HG02970 (cell line): ENCODE measurements around the gene ADCK2.
"Not testable (repeated sequence)": the region's sequence is repeated elsewhere in the genome, so short reads cannot be mapped to it uniquely, and the experiment has no call there.

Source experiments
- ATAC-seq: cut with Tn5 transposase; IDR thresholded peaks from one replicate; pipeline ENCODE4 v1.9.1; 2021; ENCODE audit warnings: mild to moderate bottlenecking, moderate library complexity, moderate number of reproducible peaks; ENCODE audit not compliant: unreplicated experiment, low FRiP score

The ADCK2 gene

DNA sequence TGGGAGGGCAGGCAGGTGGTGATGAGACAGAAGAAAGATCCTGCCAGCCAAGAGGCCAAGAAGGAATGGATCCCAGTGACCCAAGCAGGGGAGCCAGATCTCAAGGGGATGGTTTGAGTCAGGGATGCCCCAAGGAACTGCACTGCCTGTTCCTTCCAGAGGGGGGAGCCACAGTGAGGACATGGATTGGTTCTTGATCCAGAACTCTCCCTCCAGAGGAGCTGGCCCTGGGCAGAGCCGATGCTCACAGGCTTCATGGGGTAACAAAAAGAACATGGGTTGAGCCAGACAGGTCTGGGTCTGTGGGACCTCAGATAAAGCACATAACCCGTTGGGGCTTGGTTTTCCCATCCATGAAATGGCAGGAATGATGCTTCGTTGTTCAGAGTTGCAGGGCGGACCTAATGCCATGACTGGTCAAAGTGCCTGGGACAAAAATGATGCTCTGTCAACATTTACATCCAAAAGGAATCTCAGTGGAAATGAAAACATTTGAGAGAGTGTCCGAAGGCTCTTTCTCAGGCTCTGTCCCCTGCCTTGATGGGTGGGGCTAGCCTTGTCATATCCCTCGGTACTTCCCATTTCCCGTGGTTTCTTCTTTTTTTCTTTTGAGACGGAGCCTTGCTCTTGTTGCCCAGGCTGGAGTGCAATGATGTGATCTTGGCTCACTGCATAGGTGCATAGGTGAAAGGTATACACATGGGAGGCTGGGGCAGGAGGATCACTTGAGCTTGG, 27.4 kb upstream of the ADCK2 start:
- ATAC-seq, result no peak

DNA sequence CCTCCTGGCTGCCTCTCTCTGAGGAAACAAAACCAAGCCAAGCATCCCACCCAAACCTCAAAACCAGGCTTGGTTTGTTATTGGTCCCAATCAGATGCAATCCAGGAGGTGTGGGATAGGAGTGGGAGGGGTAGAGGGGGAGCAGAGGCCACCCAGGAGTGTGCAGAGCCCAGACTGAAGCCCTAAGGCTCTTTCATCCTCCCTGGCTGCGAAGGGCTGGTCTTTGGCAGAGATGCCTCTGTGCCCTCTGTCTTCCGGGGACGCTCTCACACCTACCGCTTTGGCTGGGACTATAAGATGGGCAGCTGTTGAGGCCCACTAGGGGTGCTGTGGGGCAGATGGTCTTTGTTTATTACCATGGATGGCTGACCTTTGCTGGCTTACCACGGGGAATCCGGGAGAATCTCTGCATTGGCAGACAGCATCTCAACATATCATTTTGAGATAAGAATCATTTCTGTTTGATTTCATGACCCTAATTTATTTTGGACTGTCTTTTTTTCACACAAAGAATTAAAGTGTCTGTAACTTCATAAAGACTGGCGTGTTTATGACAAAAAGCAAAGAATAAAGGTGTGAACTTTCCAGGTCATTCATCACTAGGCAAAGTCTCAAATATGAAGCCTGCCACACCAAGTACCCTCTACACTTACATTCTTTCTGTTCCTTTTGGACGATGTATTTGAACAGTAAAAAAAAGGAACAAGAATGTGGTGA, 25.7 kb upstream of the ADCK2 start:
- no peak for ATAC-seq

DNA sequence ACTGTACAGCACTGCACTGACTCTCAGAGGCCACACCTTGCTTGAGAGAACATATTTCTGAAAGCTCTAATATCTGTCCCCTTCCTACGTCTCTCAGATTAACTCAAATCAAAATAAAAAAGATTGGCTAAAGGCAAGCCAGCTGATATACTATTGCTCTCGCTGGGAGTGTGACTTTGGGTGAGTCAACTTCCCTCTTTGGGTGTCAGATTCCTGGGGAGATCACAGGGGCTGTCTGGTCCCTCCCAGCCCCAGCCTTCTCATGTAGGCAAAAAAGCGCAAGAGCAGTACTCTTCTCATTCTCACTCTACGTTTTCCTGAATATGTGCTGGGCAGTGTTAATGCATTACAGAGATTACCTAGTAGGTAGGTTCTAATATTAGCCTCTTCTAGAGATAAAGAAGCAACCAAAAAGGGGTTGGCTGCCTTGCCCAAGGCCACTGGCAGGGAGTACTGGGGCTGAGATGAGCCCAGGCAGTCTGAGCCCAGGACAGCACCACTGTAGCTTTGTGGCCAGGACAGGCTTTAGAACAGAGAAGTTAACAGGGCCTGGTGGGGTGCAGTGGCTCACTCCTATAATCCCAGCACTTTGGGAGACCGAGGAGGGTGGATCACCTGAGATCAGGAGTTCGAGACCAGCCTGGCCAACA, 23.1 kb upstream of the ADCK2 start:
- no peak for ATAC-seq

DNA sequence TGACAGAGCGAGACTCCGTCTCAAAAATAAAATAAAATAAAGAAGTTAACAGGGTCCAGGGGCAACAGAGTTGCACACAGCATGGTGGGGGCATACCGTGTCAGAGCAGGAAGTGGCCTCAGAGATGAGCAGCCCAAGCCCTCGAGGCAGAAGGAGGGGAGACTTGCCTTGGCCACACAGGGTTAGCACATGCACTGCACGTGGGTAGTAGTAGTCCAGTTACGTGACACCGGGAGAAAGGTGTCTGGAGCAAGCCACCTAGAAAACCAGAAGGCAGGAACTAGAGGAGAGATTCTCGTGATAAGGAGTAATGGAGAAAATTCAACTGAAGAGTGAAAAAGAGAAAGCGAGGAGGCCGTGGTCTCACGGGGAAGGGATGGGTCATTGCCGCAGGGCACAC, 22.4 kb upstream of the ADCK2 start:
- no peak for ATAC-seq

DNA sequence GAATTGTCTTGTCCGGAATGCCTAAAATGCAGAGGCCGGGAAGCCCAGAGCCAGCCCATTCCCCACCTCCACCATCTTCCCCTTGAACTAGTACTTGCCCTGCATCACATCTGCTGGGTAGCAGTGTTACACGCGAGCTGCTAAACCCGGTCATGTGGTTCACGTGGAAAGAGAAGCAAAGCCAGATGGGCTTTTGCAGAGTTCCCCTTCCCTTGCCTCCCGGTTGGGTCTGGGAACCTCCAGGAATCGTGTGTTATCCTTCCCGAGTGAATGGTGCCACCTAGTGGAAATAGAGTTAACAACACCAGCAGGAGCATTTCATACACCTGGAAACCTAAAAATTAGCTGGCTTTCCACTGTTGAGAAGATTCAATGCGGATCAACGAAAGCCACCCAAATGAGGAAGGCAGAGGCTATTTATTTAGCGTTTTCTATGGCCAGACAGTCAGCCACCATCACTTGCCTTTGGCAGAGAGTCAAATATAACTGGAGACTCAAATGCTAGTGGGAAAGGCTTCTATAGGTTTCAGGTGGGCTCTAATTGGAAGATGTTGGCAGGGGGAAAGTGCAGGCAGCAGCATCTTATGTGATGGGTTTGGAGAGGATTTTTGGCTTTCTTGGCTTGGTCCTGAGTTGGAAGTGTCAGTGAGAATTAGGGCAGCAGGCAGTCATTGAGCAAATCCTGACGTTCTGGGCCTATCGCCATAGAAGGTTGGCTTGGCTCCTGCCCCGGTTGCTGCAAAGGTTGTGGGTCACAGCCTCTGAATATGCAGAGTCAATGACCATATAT, 19.2 kb upstream of the ADCK2 start:
- no peak for ATAC-seq

DNA sequence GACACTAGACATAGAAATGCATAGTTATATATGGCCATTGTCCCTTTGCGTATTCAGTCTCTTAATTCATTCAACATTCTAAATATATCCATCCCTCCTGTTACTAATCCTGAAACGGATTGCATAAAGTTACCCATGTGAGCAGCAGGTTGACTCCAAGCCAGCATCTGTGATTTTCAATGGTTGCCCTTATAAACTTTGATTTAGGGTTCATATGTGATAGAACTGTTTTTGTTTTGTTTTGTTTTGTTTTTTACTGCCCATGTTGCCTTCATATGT, 18.7 kb upstream of the ADCK2 start:
- no peak for ATAC-seq

DNA sequence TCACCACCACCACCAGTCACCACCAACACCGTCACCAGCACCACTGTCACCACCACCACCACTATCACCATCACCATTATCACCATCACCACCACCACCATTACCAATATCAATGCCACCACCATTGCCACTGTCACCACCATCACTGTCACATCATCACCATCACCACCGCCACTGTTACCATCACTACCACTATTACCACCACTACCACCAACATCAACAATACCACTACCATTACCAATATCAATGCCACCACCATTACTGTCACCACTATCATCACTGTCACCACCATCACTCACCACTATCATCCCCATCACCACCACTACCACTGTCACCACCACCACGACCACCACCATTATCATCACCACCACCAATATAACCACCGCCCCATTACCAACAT, 18.1 kb upstream of the ADCK2 start:
- no peak for ATAC-seq

DNA sequence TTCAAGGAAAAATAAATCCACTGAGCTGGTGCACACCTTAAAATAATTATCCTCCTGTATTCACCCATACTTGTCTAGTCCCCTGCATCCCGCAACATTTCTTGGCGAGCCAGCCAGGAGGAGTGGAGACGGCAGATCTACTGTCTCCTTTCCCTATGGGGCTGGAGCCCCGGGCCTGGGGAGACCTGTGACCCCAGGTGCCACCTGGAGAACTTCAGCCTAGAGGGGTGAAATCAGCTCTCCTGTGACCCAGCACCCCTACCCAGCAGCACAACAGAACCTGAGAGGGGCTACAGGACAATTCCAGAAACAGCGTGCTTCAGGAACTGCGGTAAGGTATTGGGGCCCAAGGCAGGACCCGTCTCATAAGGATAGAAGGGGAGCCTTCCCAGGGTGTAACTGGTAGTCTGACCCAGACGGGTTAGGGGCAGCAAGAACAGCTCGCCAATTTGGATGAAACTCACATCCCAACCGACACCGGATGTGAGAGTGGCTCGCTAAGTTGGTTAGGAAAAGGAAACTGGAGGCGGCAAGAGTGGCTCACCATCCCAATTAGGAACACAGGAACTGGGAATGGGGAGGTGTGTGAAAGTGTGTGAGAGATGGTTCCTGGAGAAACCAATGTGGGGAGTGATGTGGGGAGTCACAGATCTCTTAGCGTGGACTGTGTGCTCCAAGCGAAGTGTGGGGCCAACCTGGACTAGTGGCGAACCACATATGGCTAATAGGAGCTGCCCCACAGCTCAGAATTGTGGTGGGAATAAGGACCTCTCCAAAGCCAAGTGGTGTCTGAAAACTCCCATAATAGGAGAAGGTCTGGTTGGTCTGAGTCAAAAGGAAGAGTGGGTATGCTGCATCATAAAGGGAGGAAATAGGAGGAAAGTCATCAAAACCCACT, 17.0 kb upstream of the ADCK2 start:
- no peak for ATAC-seq

DNA sequence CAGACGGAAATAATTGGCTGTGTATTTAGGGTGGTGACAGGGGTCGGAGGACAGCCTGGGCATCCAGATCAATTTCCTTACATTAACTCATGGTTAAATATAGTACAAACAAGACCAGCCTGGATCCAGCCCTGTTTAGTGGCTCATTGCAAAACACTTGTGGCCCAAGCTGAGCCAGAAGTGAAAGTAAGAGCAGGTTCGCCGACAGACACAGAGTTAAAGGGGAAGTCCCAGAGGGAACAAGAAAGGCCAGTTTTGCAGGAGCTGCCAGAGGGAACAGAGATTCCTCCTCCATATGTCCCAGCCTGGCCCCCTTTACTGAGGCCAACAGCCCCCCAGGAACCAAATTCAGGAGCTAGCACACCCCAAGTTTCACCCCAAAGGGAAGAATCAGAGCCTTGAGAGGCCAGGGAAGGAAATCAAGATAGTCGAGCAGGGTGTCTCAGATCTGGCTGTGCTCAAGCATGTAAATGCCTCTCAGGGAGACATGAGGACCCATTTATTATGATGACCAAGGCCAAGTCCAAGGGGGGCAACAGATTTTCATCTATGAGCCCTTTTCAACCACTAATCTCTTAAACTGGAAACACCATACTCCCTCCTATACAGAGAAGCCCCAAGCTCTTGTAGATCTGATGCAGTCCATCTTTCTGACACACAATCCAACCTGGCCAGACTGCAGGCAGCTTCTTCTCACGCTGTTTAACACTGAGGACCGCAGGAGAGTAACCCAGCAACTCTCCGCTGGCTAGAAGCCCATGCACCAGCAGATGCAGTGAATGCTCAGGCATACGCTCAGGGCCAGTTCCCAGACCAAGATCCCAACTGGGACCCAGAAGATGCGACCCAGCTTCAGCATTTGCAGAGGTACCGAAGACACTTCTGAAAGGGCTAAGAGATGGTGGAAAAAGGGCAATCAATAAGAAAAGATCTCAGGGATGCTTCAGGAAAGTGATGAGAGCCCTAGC, 15.9 kb upstream of the ADCK2 start:
- no peak for ATAC-seq

DNA sequence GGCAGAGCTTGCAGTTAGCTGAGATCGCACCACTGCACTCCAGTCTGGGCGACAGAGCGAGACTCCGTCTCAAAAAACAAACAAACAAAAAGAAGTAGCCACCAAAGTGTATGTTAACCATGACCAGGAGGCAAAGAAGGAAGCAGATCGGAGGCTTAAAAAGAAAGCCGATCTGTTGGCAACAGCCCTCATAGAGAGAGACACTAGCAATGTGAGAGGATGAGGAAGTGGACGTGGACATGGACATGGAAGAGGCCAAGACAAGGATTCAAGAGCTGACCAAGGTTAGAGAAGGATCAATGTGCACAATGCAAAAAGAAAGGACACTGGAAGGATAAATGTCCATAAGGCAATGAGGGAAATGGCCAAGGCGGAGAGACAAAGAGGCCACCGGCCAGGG, 14.9 kb upstream of the ADCK2 start:
- ATAC-seq, result no peak

DNA sequence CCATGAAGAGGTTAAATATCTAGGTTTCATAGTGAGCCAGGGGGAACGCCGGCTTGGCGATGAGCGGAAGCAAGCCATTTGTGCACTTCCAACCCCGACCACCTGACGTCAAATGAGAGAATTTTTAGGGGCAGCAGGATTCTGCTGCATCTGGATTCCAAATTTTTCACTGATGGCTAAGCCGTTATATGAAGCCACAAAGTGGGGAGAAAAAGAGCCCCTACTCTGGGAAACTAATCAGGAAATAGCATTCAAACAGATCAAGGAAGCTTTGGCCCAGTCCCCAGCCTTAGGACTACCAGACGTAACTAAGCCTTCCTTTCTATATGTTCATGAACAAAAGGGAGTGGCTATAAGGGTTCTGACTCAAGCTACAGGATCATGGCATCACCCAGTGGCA, 12.9 kb upstream of the ADCK2 start:
- ATAC-seq, result no peak

DNA sequence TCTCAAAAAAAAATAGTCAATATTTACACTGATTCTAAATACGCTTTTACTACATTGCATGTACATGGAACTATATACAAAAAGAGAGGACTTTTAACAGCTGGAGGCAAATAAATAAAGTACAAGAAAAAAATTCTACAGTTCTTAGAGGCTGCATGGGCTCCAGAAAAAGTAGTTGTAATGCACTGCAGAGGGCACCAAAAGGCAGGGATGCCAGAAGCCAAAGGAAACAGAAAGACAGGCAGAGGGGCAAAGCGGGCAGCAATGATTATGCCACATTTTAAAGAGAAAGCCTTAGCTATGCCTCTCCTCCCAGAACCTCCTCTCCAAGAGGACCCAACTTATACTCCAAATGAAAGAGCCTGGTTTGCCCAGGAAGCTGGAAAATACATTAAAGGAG, 11.6 kb upstream of the ADCK2 start:
- no peak for ATAC-seq

DNA sequence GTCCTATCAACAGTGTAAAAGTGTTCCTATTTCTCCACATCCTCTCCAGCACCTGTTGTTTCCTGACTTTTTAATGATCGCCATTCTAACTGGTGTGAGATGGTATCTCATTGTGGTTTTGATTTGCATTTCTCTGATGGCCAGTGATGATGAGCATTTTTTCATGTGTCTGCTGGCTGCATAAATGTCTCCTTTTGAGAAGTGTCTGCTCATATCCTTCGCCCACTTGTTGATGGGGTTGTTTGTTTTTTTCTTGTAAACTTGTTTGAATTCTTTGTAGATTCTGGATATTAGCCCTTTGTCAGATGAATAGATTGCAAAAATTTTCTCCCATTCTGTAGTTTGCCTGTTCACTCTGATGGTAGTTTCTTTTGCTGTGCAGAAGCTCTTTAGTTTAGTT, 9.8 kb upstream of the ADCK2 start:
- not testable (repeated sequence) for ATAC-seq

DNA sequence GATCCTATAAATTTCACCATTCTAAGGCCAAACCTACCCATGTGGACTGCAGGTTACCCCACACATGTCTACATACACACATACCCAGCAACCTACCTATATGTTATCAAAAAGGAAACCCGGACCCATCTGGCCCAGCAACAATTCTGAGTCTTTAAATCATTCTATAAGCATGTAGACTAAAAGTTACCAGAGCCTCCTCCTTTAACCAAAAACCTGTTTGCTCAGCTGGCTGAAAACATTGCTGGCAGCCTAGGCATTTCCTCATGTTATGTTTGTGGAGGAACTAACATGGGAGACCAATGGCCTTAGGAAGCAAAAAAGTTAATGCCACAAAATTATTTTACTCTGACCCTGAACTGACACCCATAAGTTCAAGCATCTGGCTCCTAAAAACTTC, 5.3 kb upstream of the ADCK2 start:
- ATAC-seq, result no peak

DNA sequence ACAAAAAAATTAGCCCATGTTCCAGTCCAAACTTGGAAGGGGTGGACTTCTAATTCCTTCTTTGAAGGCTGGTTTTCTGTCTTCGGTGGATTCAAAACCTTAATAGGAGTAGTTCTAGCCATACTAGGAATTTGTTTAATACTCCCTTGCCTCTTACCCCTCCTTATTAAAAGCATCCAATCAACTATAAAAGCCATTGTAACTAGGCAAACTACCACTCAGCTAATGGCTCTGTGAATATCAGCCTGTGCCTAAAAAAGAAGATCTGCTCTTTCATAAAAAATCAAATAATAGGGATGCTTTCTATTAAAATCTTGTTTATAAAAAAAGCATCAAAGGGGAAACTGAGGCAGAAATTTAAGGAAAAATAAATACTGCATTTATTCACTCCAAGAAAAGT, 4.1 kb upstream of the ADCK2 start:
- ATAC-seq, result no peak

DNA sequence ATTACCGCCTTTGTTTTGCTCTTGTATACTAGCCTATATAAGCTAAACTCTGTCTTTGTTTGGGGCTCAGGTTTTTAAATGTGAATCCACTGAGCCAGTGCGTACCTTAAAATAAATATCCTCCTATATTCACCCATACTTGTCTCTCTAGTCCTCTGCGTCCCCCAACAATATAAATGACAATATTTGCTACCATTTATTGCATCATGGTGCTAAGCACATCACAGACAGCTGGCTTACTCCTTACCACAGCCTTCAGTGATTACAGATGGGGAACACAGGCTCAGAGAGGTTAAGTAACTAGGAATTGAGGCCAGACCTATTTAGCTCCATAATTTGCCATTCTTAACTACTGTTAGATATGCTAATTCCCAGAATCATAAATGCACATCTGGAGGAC, 3.4 kb upstream of the ADCK2 start:
- ATAC-seq, result no peak

DNA sequence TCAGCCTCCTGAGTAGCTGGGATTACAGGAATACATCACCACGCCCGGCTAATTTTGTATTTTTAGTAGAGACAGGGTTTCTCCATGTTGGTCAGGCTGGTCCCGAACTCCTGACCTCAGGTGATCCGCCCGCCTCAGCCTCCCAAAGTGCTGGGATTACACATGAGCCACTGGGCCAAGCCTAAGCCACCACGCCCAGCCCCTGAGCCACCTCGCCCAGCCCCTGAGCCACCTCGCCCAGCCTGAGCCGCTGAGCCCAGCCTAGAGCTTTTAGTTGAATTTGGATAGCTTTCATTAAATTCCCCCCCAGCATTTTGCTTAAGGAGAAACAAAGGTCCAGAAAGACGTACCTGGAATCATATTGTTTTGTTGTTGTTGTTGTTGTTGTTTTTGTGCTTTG, 2.9 kb upstream of the ADCK2 start:
- ATAC-seq, result not testable (repeated sequence)

DNA sequence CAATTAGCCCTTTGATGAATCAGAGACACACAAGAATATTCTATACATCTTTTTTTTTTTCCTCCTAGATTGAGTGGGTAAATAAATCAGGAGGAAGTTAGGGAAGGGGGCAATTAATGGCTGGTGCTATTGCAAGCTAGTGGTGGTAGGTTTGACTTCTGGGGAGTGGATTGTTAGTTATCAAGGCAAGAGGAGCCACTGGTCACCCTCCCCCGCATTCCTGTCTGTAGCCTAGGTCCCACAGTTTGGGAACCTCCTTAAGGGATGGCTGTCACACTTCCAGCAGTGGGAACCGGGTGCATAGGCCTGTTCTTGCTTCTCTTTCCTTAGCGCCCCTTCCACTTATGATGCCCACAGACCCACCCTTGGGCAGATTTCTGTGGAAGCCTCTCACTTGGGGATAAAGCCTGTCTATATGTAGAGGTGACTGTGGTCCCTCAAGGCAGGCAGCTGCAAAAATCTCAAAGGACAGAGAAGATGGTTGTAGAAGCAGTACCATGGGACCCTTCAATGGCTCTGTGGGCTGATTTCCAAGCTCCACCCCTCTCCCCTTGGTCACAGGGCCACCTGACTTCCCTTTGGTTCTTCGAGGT, 2.3 kb upstream of the ADCK2 start:
- ATAC-seq, result no peak

DNA sequence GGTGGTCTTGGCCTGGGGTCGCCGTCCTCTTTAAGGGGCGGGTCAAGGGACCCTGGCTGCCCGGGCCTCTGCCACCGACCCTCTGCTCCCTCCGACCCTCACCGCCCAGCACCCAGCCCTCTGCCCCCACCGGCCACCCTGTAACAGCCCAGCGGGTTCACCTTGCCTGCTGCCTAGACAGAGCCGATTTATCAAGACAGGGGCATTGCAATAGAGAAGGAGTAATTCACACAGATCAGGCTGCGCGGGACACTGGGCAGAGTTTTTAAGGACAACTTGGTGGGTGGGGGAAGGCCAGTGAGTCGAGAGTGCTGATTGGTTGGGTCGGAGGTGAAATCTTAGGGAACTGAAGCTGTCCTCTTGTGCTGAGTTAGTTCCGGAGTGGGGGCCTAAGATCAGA, 779 bp upstream of the ADCK2 start:
- ATAC-seq, result no peak
